Sigmoid colon (tissue), 7 donors: ENCODE measurements around the gene KLF11. TPM values are rescaled to one million over a fixed set of nuclear protein-coding genes. Genes with fewer than 3 reads are reported as not detected.

ENCODE experiments used
- DNase-seq: peaks from one replicate; pipeline ENCODE4 v3.0.0-alpha.2; 2019
- H3K27ac ChIP-seq, 4 donors: fragments of 200-600 bp; sonication (generic); one replicate each; pipeline ENCODE4 v1.5.1; 2016 to 2019; ENCODE audit warnings: mild to moderate bottlenecking in 1 of 4
- H3K27me3 ChIP-seq, 3 donors: fragments of 200-600 bp; sonication (generic); one replicate each; pipeline ENCODE4 v1.5.1; 2019; ENCODE audit warnings: mild to moderate bottlenecking in 1 of 3
- H3K36me3 ChIP-seq, 4 donors: fragments of 200-600 bp; sonication (generic); one replicate each; pipeline ENCODE4 v1.5.1; 2016 to 2019
- H3K4me1 ChIP-seq, 4 donors: fragments of 200-600 bp; sonication (generic); one replicate each; pipeline ENCODE4 v1.5.1; 2017 to 2019
- H3K4me3 ChIP-seq, 4 donors: fragments of 200-600 bp; sonication (generic); one replicate each; pipeline ENCODE4 v1.5.1; 2017 to 2019; ENCODE audit warnings: mild to moderate bottlenecking in 2 of 4, moderate library complexity in 1 of 4
- H3K9me3 ChIP-seq, 4 donors: fragments of 200-600 bp in 3 of 4; sonication (generic) in 3 of 4; one replicate each; pipeline versions ENCODE4 v1.5.1 to v1.6.1; 2013 to 2019
- EP300 ChIP-seq, 4 donors: sonication (generic); formaldehyde crosslinking; IDR thresholded peaks; one replicate each; pipeline ENCODE4 v1.6.1; 2017; ENCODE audit warnings: antibody characterized with exemption in 4 of 4
- POLR2A ChIP-seq, 2 donors: fragments of 450-650 bp; IDR thresholded peaks; one replicate each; pipeline ENCODE4 v1.6.1; 2016; ENCODE audit warnings: antibody characterized with exemption in 2 of 2, mild to moderate bottlenecking in 2 of 2, moderate library complexity in 2 of 2
- POLR2AphosphoS5 ChIP-seq, 4 donors: sonication (generic); formaldehyde crosslinking; IDR thresholded peaks; one replicate each; pipeline ENCODE4 v1.6.1; 2017; ENCODE audit warnings: antibody characterized with exemption in 4 of 4
- WGBS, 2 donors: extraction: QIAGEN DNeasy Blood & Tissue Kit; methylation state at CpG; one replicate each; pipeline ENCODE4 v1.1.7; 2013; 5-methylcytosine and 5-hydroxymethylcytosine counted together
- intact Hi-C: fragments of 100-400 bp; cut with DNase I; formaldehyde crosslinking; loops from one replicate; pipeline ENCODE4 v1.15.1; 2023
- polyA plus RNA-seq, 3 donors: library from polyadenylated mRNA; stranded (reverse); fragments of 200-250 nt; gene quantifications; one replicate each; pipeline ENCODE4 v1.2.3, GENCODE V29; 2013
- total RNA-seq, 4 donors: library from RNA; depleted of rRNA; stranded (reverse); fragments of >200 nt; gene quantifications; one replicate each; pipeline ENCODE4 v1.1.0, GENCODE V29; 2016
- TF ChIP-seq, protein P1 (sequence below), 4 experiments: fragments of 450-650 bp in 3 of 4; fragments of 200-600 bp in 1 of 4; IDR thresholded peaks; one replicate each; pipeline ENCODE4 v1.5.1; 2016 to 2019; ENCODE audit warnings: antibody characterized with exemption in 4 of 4, mild to moderate bottlenecking in 3 of 4, moderate library complexity in 2 of 4
- donor health status: healthy with polysubstance abuse.
- donor health status: Bipolar disorder and iron deficiency.
- donor health status: healthy.

Gene KLF11
- total and polyA plus RNA-seq, 7 donors, result 3.9 to 41.3 (median 18.5) TPM

DNA sequence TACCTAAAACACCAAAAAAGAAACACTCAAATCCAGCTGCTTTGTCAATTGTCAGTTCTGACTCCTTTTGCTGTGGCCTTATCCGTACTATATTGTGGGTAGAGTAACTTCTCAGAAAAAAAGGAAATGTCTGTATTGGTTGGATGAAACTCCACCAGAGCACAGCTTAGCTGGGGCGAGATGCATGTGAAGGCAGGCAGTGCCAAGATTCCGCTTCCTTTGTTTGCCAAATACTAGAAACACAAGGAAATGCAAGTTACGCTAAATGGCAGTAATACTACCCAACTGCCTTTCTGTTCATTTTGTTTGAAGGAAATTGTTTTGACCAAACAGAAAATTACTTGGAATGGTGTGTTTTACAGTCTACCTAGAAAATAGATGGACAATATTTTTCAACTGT is 10.0 kb downstream of the KLF11 start:
- Histone ChIP-seq H3K4me1 (peaks cover 0 to 54% (median 39%) of the 10 kb centered on the region in 4 donors), H3K4me3 (no peak overlapping the region), H3K27me3 (no peaks in the 10 kb centered on the region), H3K9me3 (no peaks in the 10 kb centered on the region), H3K36me3 (peaks cover 2 to 65% (median 30%) of the 10 kb centered on the region in 4 donors), H3K27ac (no peak overlapping the region)
- TF ChIP-seq EP300 (IDR thresholded peaks at IDR 0.05) (no peak), POLR2AphosphoS5 (IDR thresholded peaks at IDR 0.05) (no peak), POLR2A (IDR thresholded peaks at IDR 0.05) (no peak)
- TF ChIP-seq, protein P1, sequence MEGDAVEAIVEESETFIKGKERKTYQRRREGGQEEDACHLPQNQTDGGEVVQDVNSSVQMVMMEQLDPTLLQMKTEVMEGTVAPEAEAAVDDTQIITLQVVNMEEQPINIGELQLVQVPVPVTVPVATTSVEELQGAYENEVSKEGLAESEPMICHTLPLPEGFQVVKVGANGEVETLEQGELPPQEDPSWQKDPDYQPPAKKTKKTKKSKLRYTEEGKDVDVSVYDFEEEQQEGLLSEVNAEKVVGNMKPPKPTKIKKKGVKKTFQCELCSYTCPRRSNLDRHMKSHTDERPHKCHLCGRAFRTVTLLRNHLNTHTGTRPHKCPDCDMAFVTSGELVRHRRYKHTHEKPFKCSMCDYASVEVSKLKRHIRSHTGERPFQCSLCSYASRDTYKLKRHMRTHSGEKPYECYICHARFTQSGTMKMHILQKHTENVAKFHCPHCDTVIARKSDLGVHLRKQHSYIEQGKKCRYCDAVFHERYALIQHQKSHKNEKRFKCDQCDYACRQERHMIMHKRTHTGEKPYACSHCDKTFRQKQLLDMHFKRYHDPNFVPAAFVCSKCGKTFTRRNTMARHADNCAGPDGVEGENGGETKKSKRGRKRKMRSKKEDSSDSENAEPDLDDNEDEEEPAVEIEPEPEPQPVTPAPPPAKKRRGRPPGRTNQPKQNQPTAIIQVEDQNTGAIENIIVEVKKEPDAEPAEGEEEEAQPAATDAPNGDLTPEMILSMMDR (IDR thresholded peaks at IDR 0.05), result no peak
- no peak for DNase-seq
- intact Hi-C loops, result no loop called here
- 67 to 74% methylated on average over 4 of the region's 4 CpGs for WGBS, 2 donors

DNA sequence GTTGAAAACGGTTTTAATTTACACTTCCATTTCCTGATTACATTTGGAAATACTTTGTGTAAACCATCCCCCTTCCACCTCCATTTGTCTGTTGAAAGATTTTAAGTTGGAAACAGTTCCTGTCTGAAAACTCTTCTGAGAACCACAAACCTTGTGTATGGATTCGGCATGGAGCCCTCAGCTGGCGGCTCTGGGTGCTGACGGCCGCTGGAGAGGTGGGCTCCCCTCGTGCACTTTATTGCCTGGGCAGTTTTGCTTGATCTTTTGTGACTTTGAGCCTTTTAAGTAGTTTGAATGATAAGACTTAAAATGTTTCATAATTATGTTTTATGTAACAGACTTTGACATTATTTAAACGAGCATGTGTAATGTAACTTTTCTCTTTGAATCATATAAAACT is 11.1 kb downstream of the KLF11 start:
- no peak for TF ChIP-seq POLR2AphosphoS5 (IDR thresholded peaks at IDR 0.05)
- TF ChIP-seq POLR2A (IDR thresholded peaks at IDR 0.05), result no peak
- TF ChIP-seq EP300 (IDR thresholded peaks at IDR 0.05), result no peak
- TF ChIP-seq, protein P1 (IDR thresholded peaks at IDR 0.05), result no peak
- 75 to 77% methylated on average over 7 of the region's 7 CpGs for WGBS, 2 donors
- peaks cover 0 to 44% (median 30%) of the 10 kb centered on the region in 4 donors for H3K4me1 ChIP-seq
- no peaks in the 10 kb centered on the region for H3K9me3 ChIP-seq
- no peaks in the 10 kb centered on the region for H3K27me3 ChIP-seq
- DNase-seq, result no peak
- H3K4me3 ChIP-seq, result no peak overlapping the region
- H3K36me3 ChIP-seq, result peaks cover 0 to 57% (median 24%) of the 10 kb centered on the region in 4 donors
- intact Hi-C loops, result no loop called here
- H3K27ac ChIP-seq, result no peak overlapping the region

DNA sequence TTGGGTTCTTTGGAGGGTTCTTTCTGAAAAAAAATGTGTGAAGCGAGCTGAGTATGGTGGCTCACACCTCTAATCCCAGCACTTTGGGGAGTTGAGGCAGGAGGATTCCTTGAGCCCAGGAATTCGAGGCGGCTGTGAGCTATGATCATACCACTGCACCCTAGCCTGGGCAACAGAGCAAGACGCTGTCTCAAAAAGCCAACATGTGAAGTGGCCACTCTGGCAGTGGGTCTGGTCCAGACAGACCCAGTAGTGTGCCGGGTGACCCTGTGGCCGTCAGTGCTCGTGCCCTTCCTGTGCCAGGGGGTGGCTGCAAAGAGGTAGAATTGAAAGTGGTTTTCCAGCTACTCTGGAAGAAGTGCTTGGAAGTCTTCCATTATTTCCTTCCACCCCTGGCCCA is 11.6 kb downstream of the KLF11 start:
- no peak overlapping the region for H3K27ac ChIP-seq
- DNase-seq, result no peak
- intact Hi-C loops, result no loop called here
- no peaks in the 10 kb centered on the region for H3K27me3 ChIP-seq
- WGBS, 2 donors, result 81 to 93% methylated on average over 7 of the region's 7 CpGs
- TF ChIP-seq, protein P1 (IDR thresholded peaks at IDR 0.05), result no peak
- H3K4me1 ChIP-seq, result peaks cover 0 to 39% (median 25%) of the 10 kb centered on the region in 4 donors
- no peaks in the 10 kb centered on the region for H3K9me3 ChIP-seq
- peaks cover 0 to 52% (median 23%) of the 10 kb centered on the region in 4 donors for H3K36me3 ChIP-seq
- no peak overlapping the region for H3K4me3 ChIP-seq

DNA sequence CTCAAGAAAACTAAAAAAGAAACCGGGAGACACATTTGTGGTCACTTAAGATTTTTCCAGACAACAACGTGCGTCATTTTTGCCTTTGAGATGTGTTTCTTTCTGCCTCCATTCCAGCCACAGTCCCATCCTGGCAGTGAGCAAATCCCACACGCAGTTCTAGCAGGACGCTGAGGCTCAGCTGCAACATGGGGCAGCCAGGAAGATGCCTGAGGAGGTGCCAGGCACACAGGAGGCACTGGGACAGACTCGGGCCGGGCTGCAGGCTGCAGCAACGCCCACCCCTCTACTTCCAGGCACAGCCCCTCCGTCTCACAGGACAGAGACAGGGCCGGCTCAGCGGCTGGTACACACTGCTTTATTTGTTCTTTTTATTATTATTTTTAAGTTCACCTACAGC is 13.1 kb downstream of the KLF11 start:
- peaks cover 0 to 41% (median 23%) of the 10 kb centered on the region in 4 donors for H3K36me3 ChIP-seq
- no peaks in the 10 kb centered on the region for H3K27me3 ChIP-seq
- WGBS, 2 donors, result 56 to 79% methylated on average over 11 of the region's 11 CpGs
- intact Hi-C loops, result no loop called here
- no peak overlapping the region for H3K4me3 ChIP-seq
- TF ChIP-seq POLR2A (IDR thresholded peaks at IDR 0.05) (no peak), EP300 (IDR thresholded peaks at IDR 0.05) (no peak)
- H3K4me1 ChIP-seq, result peaks cover 0 to 45% (median 24%) of the 10 kb centered on the region in 4 donors
- H3K9me3 ChIP-seq, result no peaks in the 10 kb centered on the region
- peak overlapping the region in 2 of 4 donors; percentile 16 to 69 for H3K27ac ChIP-seq
- DNase-seq, result no peak

DNA sequence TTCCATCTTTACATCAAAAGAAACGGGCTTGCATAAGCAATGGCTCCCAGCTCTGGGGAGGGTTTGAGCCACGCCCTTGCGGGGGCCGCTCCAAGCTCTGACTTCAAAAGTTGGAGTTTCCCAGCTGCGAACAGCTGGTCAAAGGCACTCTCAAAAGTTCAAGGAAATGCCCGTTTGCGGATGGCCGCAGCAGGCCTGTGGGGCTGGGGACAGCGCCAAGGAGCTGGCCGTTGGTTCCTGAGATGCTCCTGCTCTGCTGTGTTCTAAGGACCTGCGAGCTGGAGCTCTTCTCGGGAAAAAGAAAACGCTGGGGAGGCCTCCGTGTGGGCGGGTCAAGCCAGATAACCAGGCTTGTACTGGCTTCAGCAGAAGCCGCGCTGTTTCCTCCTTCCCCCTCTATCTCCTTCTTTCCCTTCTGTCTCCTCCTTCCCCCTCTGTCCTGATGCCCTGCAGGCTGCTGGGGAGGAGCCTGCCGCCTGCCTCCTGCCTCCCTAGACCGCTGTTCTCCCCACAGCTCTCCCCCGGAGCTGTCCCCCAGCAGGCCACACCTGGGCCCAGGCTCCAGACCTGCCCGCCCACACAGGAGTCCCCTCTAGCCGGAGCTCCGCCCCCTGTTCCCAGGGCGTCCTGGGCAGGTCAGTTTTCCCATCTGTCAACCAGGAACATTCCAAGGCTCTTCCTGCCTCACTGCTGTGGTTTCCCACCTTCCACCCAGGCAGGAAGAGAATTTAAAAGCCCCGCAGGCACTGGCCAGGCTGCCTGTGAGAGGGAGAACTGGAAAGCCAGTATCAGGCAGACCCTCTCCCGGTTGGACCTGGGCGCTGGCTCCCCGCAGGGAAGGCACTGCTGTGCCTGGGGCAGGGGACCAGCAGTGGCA is 14.1 kb downstream of the KLF11 start:
- Histone ChIP-seq H3K36me3 (peaks cover 0 to 31% (median 18%) of the 10 kb centered on the region in 4 donors), H3K9me3 (no peaks in the 10 kb centered on the region), H3K4me1 (peaks cover 0 to 45% (median 22%) of the 10 kb centered on the region in 4 donors), H3K27me3 (no peaks in the 10 kb centered on the region), H3K27ac (peak overlapping the region; percentile 64 to 73 (median 67)), H3K4me3 (peak overlapping the region in 3 of 4 donors; percentile 7 to 17 (median 17))
- no peak for TF ChIP-seq EP300 (IDR thresholded peaks at IDR 0.05)
- TF ChIP-seq POLR2AphosphoS5 (IDR thresholded peaks at IDR 0.05), result peak in 3 of 4 donors; percentile 26 to 53 (median 44)
- intact Hi-C loops, result no loop called here
- DNase-seq, result peak; percentile 86
- 15 to 25% methylated on average over 28 of the region's 28 CpGs for WGBS, 2 donors
